D721Med (cell line): Measurements from ENCODE around the gene USH1G.

Experiments
- DNase-seq: peaks from one replicate; pipeline ENCODE4 v3.0.0; 2011; ENCODE audit warnings: low spot score; ENCODE audit not compliant: insufficient read length
- FAIRE-seq: peaks from 2 replicates; lab custom pipeline; 2011; peaks lifted over from hg19 to GRCh38; lab: Jason Lieb, UNC
- CTCF ChIP-seq: IDR thresholded peaks from 2 replicates; pipeline ENCODE4 v1.5.1; 2012; ENCODE audit warnings: mild to moderate bottlenecking, control low read depth; ENCODE audit not compliant: insufficient read depth; ENCODE audit errors: missing control alignments

The USH1G gene

GRCh38 chr17:74959826-74960515 is 36.9 kb upstream of the USH1G start:
- no peak for FAIRE-seq
- TF ChIP-seq CTCF, result no peak
- no peak for DNase-seq

GRCh38 chr17:74957935-74958740 is 35.1 kb upstream of the USH1G start:
- TF ChIP-seq CTCF, result peak; percentile 96
- no peak for FAIRE-seq
- peak; percentile 85 for DNase-seq

GRCh38 chr17:74956093-74956492 is 33.0 kb upstream of the USH1G start:
- no peak for TF ChIP-seq CTCF
- FAIRE-seq (no peak), DNase-seq (no peak)

- DNase-seq (no peak), FAIRE-seq (no peak)
- TF ChIP-seq CTCF, result no peak
Observed at GRCh38 chr17:74954665-74955421, 31.8 kb upstream of the USH1G start.

- DNase-seq (no peak), FAIRE-seq (no peak)
- no peak for TF ChIP-seq CTCF
Observed at GRCh38 chr17:74954115-74954514, 31.1 kb upstream of the USH1G start.

- no peak for TF ChIP-seq CTCF
- FAIRE-seq (no peak), DNase-seq (no peak)
Observed at GRCh38 chr17:74953134-74953687, 30.2 kb upstream of the USH1G start.
